ENCODE measurements around the gene UQCR10. TPM values are rescaled to one million over a fixed set of nuclear protein-coding genes. Genes with fewer than 3 reads are reported as not detected.

Gene UQCR10
- total RNA-seq, 4 donors from 2014 or later = 20.6 to 134 (median 70.8) TPM

DNA sequence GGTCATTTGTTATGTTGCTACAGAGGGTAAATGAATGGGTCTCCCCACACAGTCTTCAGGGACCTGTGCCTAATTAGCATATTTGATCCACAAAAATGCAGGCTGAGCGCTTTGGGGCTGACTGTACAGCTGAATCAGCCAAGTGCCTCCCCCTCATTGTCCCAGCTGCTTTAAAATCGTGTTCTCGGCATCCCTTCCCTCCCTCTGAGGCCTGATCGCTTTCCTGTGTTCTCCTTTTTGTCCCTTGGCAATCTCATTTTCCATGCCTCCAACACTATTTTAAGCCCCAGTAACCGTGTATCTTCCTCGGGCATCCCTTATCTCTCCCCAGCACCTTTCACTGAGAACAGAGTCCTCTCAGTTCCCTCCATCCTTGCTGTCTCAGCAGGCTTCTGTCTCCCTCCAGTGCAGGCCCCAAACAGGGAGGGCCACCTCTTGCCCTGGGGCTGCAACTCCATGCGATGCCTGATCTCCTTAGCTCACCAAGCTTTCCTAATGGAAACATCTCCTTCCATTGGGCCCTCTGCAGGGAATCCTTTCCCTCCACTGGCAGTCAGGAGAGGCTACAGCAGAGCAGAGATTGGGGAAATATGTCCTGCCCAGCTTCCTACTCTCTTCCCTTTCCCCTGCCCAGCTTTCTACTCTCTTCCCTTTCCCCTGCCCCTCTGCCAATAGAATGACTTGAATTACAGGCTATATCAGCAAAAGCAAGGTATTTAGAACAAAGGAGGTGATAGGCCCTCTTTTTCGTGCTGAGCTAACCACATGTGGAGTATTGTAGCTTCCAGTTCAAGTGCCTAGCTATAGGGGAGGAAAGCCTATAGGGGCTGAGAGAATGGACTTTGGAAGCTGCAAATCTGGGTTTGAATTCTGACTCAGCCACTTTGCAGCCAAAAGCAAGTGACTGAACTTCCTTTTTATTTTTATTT is 13.8 kb downstream of the UQCR10 start:
- Histone ChIP-seq H3K27ac (peak overlapping the region; percentile 88 to 93 (median 88)), H3K4me1 (peaks cover 38 to 52% of the 10 kb centered on the region in 2 donors), H3K9me3 (no peaks in the 10 kb centered on the region), H3K36me3 (no peaks in the 10 kb centered on the region), H3K4me3 (replicated peaks in 1 of 3) (no peak overlapping the region), H3K27me3 (no peaks in the 10 kb centered on the region)
- 62 to 74% methylated on average over 8 of the region's 8 CpGs for WGBS, 2 donors
- TF ChIP-seq CTCF (IDR thresholded peaks at IDR 0.05) (no peak), POLR2A (IDR thresholded peaks at IDR 0.05) (no peak)
- intact Hi-C loops (cut with DNase I) = no loop called here
- DNase-seq = no peak

- WGBS, 2 donors = 52 to 61% methylated on average over 3 to 5 of the region's 7 CpGs
- DNase-seq = peak; percentile 96 to 98
Measured at GRCh38 chr22:29782061-29782845, 15.1 kb downstream of the UQCR10 start.

DNA sequence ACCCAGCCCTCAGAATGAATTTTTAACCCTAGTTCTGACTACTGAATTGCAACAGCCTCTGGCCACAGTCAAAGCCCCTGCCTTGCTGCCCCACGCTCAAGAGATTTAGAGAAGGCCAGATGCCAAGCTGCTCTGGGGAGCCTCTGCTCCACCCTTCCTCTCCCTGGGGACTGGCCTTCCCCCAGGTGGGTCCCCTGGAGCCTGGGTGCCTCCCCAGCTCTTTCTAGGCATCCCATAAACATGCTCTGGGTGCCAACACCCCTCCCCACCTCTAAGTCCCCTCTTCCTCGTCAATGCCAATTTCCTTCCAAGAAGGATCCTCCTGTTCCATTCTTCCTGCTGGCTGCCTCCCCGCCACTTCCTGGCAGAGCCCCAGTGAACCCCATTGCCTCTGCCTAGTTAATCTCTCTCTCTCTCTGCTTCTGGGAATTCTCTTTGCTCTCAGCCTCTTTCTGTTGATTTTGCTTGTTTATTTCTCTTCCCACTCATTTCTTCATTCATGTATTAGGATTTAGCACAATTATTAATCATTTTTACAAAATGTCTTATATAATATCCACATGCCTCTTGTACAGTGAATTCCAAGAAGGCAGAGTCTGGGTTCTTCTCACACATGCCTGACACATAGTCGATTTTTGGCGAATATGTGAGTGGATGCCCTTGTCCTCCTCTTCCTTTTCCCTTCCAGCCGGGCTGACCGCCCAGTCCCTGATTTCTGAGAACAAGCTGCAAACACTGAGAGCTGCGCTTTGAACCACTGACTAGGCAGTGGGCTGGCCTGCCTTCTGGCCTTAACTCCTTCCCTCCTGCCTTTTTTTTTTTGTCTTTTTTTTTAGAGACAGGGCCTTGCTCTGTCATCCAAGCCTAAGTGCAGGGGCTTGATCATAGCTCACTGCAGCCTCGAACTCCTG is 17.5 kb downstream of the UQCR10 start:
- Histone ChIP-seq H3K9me3 (no peaks in the 10 kb centered on the region), H3K36me3 (peaks cover 14 to 18% of the 10 kb centered on the region in 2 donors), H3K4me1 (peaks cover 41 to 63% of the 10 kb centered on the region in 2 donors), H3K4me3 (replicated peaks in 1 of 3) (no peak overlapping the region), H3K27me3 (no peaks in the 10 kb centered on the region), H3K27ac (peak overlapping the region; percentile 70 to 93 (median 88))
- DNase-seq = peak; percentile 63 to 69
- 13 to 22% methylated on average over 9 of the region's 9 CpGs for WGBS, 2 donors
- TF ChIP-seq POLR2A (IDR thresholded peaks at IDR 0.05) = no peak
- TF ChIP-seq CTCF (IDR thresholded peaks at IDR 0.05) = no peak
- intact Hi-C loops (cut with DNase I) = no loop called here

More at GRCh38 chr22:29782061-29782845, 15.1 kb downstream of the UQCR10 start:
- peaks cover 41 to 57% of the 10 kb centered on the region in 2 donors for H3K4me1 ChIP-seq
- H3K36me3 ChIP-seq = no peaks in the 10 kb centered on the region
- no peak overlapping the region for H3K4me3 ChIP-seq (replicated peaks in 1 of 3)
- TF ChIP-seq POLR2A (IDR thresholded peaks at IDR 0.05) = peak in 1 of 2 donors; percentile 57
- no peak for TF ChIP-seq CTCF (IDR thresholded peaks at IDR 0.05)
- no peaks in the 10 kb centered on the region for H3K27me3 ChIP-seq
- peak overlapping the region; percentile 88 to 94 (median 93) for H3K27ac ChIP-seq
- intact Hi-C loops (cut with DNase I) = no loop called here
- H3K9me3 ChIP-seq = no peaks in the 10 kb centered on the region

GRCh38 chr22:29786031-29786430 is 18.9 kb downstream of the UQCR10 start:
- intact Hi-C loops (cut with DNase I) = no loop called here
- Histone ChIP-seq H3K36me3 (peaks cover 28 to 31% of the 10 kb centered on the region in 2 donors), H3K27ac (peak overlapping the region; percentile 36 to 88 (median 57)), H3K27me3 (no peaks in the 10 kb centered on the region), H3K4me1 (peaks cover 41 to 60% of the 10 kb centered on the region in 2 donors), H3K9me3 (no peaks in the 10 kb centered on the region), H3K4me3 (replicated peaks in 1 of 3) (no peak overlapping the region)
- WGBS, 2 donors = 23 to 30% methylated on average over 5 of the region's 5 CpGs
- no peak for TF ChIP-seq CTCF (IDR thresholded peaks at IDR 0.05)
- no peak for TF ChIP-seq POLR2A (IDR thresholded peaks at IDR 0.05)
- DNase-seq = peak; percentile 78 to 81

All from thyroid gland (tissue), 4 donors.